ENCODE measurements around the gene RECQL.

- TF ChIP-seq CTCF (IDR thresholded peaks at IDR 0.05) (no peak), POLR2AphosphoS5 (IDR thresholded peaks at IDR 0.05) (no peak), POLR2A (IDR thresholded peaks at IDR 0.05) (no peak)
Observed at GRCh38 chr12:21429994-21430393, 71.4 kb downstream of the RECQL start.
